ENCODE measurements around the gene FHIT. TPM values are rescaled to one million over a fixed set of nuclear protein-coding genes. Genes with fewer than 3 reads are reported as not detected.
"Not testable (repeated sequence)": the region's sequence is repeated elsewhere in the genome, so short reads cannot be mapped to it uniquely, and the experiment has no call there.

Gene FHIT
- total and polyA plus RNA-seq, 4 donors: 2.1 to 14.7 (median 6.6) TPM

GRCh38 chr3:60542995-60543394 is 708.3 kb downstream of the FHIT start:
- H3K9ac ChIP-seq (ENCODE audit: low read depth in 1 of 2, low read length in 2 of 2): no peak overlapping the region
- 86% methylated on average over 3 of the region's 3 CpGs for WGBS
- no peak overlapping the region for H3K27ac ChIP-seq (ENCODE audit: low read depth in 1 of 2, low read length in 2 of 2)
- H3K4me3 ChIP-seq (ENCODE audit: low read depth in 1 of 3, low read length in 3 of 3): no peak overlapping the region
- H3K27me3 ChIP-seq (ENCODE audit: control insufficient read depth in 4 of 4, insufficient read depth in 4 of 4, low read length in 3 of 4): no peaks in the 10 kb centered on the region
- H3K4me1 ChIP-seq (ENCODE audit: control insufficient read depth in 4 of 4, insufficient read depth in 4 of 4, low read length in 3 of 4): no peaks in the 10 kb centered on the region
- no peaks in the 10 kb centered on the region for H3K9me3 ChIP-seq (ENCODE audit: control insufficient read depth in 4 of 4, low read length in 3 of 4)
- H3K36me3 ChIP-seq (ENCODE audit: control insufficient read depth in 4 of 4, insufficient read depth in 3 of 4, low read depth in 1 of 4, low read length in 3 of 4): no peaks in the 10 kb centered on the region
- DNase-seq (ENCODE audit: low spot score): no peak
- no peak for TF ChIP-seq MAX (IDR thresholded peaks at IDR 0.05)
- TF ChIP-seq JUND (IDR thresholded peaks at IDR 0.05): no peak

GRCh38 chr3:60539394-60539793 is 711.9 kb downstream of the FHIT start:
- H3K9me3 ChIP-seq (ENCODE audit: control insufficient read depth in 4 of 4, low read length in 3 of 4); H3K9ac ChIP-seq (ENCODE audit: low read depth in 1 of 2, low read length in 2 of 2); H3K4me3 ChIP-seq (ENCODE audit: low read depth in 1 of 3, low read length in 3 of 3); H3K27ac ChIP-seq (ENCODE audit: low read depth in 1 of 2, low read length in 2 of 2); H3K27me3 ChIP-seq (ENCODE audit: control insufficient read depth in 4 of 4, insufficient read depth in 4 of 4, low read length in 3 of 4); H3K36me3 ChIP-seq (ENCODE audit: control insufficient read depth in 4 of 4, insufficient read depth in 3 of 4, low read depth in 1 of 4, low read length in 3 of 4); H3K4me1 ChIP-seq (ENCODE audit: control insufficient read depth in 4 of 4, insufficient read depth in 4 of 4, low read length in 3 of 4); DNase-seq (ENCODE audit: low spot score): not testable (repeated sequence)
- WGBS: 95% methylated on average over 2 of the region's 2 CpGs

- Histone ChIP-seq H3K27me3 (ENCODE audit: control insufficient read depth in 4 of 4, insufficient read depth in 4 of 4, low read length in 3 of 4) (no peaks in the 10 kb centered on the region), H3K4me1 (ENCODE audit: control insufficient read depth in 4 of 4, insufficient read depth in 4 of 4, low read length in 3 of 4) (no peaks in the 10 kb centered on the region), H3K27ac (ENCODE audit: low read depth in 1 of 2, low read length in 2 of 2) (no peak overlapping the region), H3K36me3 (ENCODE audit: control insufficient read depth in 4 of 4, insufficient read depth in 3 of 4, low read depth in 1 of 4, low read length in 3 of 4) (no peaks in the 10 kb centered on the region), H3K9me3 (ENCODE audit: control insufficient read depth in 4 of 4, low read length in 3 of 4) (no peaks in the 10 kb centered on the region), H3K9ac (ENCODE audit: low read depth in 1 of 2, low read length in 2 of 2) (no peak overlapping the region), H3K4me3 (ENCODE audit: low read depth in 1 of 3, low read length in 3 of 3) (no peak overlapping the region)
- 74% methylated on average over 3 of the region's 3 CpGs for WGBS
- no peak for DNase-seq (ENCODE audit: low spot score)
- TF ChIP-seq MAX (IDR thresholded peaks at IDR 0.05) (no peak), JUND (IDR thresholded peaks at IDR 0.05) (no peak), RXRA (IDR thresholded peaks at IDR 0.05) (no peak), EGR1 (IDR thresholded peaks at IDR 0.05; ENCODE audit: low read depth in 2 of 2) (no peak), CTCF (IDR thresholded peaks at IDR 0.05; ENCODE audit: low read depth, low read length, missing input control) (no peak), FOXA1 (IDR thresholded peaks at IDR 0.05) (no peak), FOXA2 (IDR thresholded peaks at IDR 0.05) (no peak), ATF3 (IDR thresholded peaks at IDR 0.05) (no peak), RAD21 (IDR thresholded peaks at IDR 0.05) (no peak)
Measured at GRCh38 chr3:60536420-60536819, 714.8 kb downstream of the FHIT start.

- H3K27ac ChIP-seq (ENCODE audit: low read depth in 1 of 2, low read length in 2 of 2): no peak overlapping the region
- H3K36me3 ChIP-seq (ENCODE audit: control insufficient read depth in 4 of 4, insufficient read depth in 3 of 4, low read depth in 1 of 4, low read length in 3 of 4): no peaks in the 10 kb centered on the region
- no peaks in the 10 kb centered on the region for H3K27me3 ChIP-seq (ENCODE audit: control insufficient read depth in 4 of 4, insufficient read depth in 4 of 4, low read length in 3 of 4)
- DNase-seq (ENCODE audit: low spot score): no peak
- H3K9me3 ChIP-seq (ENCODE audit: control insufficient read depth in 4 of 4, low read length in 3 of 4): no peaks in the 10 kb centered on the region
- 95% methylated on average over 5 of the region's 5 CpGs for WGBS
- TF ChIP-seq GABPA (IDR thresholded peaks at IDR 0.05 in 1 of 2, conservative IDR thresholded peaks at IDR 0.05 in 1 of 2): no peak
- TF ChIP-seq JUND (IDR thresholded peaks at IDR 0.05): no peak
- TF ChIP-seq FOXA2 (IDR thresholded peaks at IDR 0.05): no peak
- no peak for TF ChIP-seq ATF3 (IDR thresholded peaks at IDR 0.05)
- TF ChIP-seq REST (IDR thresholded peaks at IDR 0.05): no peak
- TF ChIP-seq RXRA (IDR thresholded peaks at IDR 0.05): no peak
- no peak for TF ChIP-seq MAX (IDR thresholded peaks at IDR 0.05)
- no peak for TF ChIP-seq FOXA1 (IDR thresholded peaks at IDR 0.05)
- TF ChIP-seq HNF4A (conservative IDR thresholded peaks at IDR 0.05): no peak
- no peak for TF ChIP-seq ZBTB33 (IDR thresholded peaks at IDR 0.05)
- TF ChIP-seq EGR1 (IDR thresholded peaks at IDR 0.05; ENCODE audit: low read depth in 2 of 2): no peak
- no peaks in the 10 kb centered on the region for H3K4me1 ChIP-seq (ENCODE audit: control insufficient read depth in 4 of 4, insufficient read depth in 4 of 4, low read length in 3 of 4)
- H3K4me3 ChIP-seq (ENCODE audit: low read depth in 1 of 3, low read length in 3 of 3): no peak overlapping the region
- H3K9ac ChIP-seq (ENCODE audit: low read depth in 1 of 2, low read length in 2 of 2): no peak overlapping the region
Measured at GRCh38 chr3:60531759-60532158, 719.5 kb downstream of the FHIT start.

Data from liver (tissue), 9 donors.